GM19328 (cell line): Measurements from ENCODE around the gene CPNE6.

Experiments
- ATAC-seq: cut with Tn5 transposase; IDR thresholded peaks from one replicate; pipeline ENCODE4 v1.9.1; 2021; ENCODE audit warnings: mild to moderate bottlenecking, moderate library complexity; ENCODE audit not compliant: unreplicated experiment

The CPNE6 gene

GRCh38 chr14:24084440-24084839 lies 13.1 kb downstream of the CPNE6 start:
- no peak for ATAC-seq

GRCh38 chr14:24085215-24085614 lies 13.9 kb downstream of the CPNE6 start:
- no peak for ATAC-seq

- no peak for ATAC-seq
Measured at GRCh38 chr14:24086193-24086955, 15.0 kb downstream of the CPNE6 start.

DNA sequence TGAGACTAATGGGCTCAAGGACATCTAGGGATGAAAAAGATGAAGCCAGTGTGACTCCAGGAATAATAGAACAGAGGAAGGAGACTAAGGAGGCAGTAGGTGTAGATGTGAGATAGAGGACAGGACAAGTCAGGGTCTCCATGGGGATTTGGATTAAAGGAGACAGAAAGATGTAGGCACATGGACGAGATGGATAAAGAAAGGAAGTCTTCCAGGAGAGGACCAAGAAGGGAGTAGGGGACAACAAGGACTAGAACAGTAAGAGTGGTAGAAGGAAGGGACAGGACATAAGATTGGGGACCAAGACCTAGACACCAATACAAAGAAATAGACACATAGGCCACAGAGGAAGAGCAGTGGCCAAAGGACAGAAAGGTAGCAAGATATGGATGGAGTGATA lies 15.6 kb downstream of the CPNE6 start:
- no peak for ATAC-seq

GRCh38 chr14:24088095-24088494 lies 16.7 kb downstream of the CPNE6 start:
- no peak for ATAC-seq

DNA sequence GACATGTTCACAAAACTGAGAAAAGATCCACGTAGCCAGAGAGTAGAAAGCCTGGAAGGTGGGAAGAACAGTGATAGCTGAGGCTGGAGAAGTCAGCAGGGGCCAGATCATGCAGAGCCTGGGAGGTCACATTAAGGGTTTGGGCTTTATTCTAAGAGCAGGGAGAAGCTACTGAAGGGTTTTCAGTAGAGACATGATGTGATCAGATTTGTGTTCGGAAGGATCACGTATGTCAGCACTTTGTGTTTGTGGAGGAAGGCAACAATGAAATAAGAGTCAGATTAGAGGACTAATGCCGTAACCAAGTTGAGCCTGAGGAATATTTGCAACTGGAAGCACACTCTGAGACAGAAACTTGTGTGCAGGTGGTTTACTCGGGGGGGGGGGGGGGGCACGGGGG lies 18.5 kb downstream of the CPNE6 start:
- no peak for ATAC-seq

- no peak for ATAC-seq
Measured at GRCh38 chr14:24092110-24092504, 20.7 kb downstream of the CPNE6 start.

- no peak for ATAC-seq
Measured at GRCh38 chr14:24092505-24093206, 21.3 kb downstream of the CPNE6 start.

DNA sequence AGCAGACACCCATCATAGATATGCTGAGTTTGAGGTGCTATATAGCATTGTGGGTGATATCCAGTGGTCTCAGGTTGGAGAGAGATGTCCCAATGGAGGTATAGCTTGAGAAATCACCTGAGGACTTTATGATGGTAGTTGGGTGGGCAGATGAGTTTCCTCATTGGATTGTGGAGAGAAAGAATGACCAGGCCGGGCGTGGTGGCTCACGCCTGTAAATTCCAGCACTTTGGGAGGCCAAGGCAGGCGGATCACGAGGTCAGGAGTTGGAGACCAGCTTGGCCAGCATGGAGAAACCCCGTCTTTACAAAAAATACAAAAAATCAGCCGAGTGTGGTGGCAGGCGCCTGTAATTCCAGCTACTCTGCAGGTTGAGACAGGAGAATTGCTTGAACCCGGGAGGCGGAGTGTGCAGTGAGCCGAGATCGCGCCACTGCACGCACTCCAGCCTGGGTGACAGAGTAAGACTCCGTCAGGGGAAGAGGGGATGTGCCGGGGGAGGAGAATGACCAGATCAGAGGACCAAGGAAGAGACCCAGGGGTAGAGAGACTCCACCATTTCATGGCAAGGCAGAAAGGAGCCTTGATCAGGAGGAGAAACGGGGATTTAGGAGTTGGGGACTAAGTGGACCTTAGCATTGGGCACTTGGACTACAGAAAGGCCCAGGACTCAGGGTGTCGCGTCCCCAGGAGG lies 22.0 kb downstream of the CPNE6 start:
- ATAC-seq, result no peak

- no peak for ATAC-seq
Measured at GRCh38 chr14:24093901-24094840, 22.8 kb downstream of the CPNE6 start, which contains the start of gene PCK2. Gene PCK2, plus strand, starts transcription at chr14:24094311. Its CDS starts 95 bp downstream, at chr14:24094406.

GRCh38 chr14:24094841-24095270 lies 23.5 kb downstream of the CPNE6 start:
- no peak for ATAC-seq

DNA sequence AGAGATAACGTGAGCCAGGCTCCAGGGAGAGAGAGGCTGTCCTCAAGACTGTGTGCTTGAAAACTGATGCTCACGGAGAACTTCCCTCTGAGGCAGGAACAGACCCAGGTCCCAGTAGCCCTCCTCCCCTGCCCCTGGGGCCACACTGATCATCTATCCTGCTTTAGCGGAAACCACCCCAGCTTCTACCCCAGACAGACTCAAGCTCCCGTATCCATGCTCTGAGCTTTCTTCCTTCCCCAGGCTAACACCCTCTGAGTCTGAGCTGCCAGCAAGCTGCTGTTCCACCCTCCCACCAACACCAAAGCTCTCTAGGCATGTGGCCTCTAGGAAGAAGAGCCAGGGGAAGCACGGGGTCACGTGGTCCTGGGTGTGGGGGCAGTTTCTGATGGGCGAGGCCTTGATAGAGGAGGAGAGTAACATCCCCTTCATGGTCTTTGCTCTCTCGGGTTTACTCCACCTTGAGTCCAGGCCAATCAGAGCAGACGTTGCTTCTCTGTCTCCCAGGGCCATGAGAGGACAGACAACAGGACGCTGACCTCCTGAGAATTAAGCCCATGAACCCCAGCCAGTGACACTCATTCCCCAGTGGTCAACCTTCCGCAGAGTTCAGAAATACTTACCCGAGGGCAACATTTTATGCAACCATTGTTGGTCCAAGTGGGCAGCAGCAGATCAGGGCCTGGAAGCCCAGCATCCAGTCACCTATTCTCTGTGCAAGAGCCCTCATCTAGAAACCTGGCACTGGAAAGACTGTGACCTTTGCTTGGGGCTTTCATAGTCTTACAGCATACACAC lies 24.1 kb downstream of the CPNE6 start:
- ATAC-seq, result peak; percentile 68

- no peak for ATAC-seq
Measured at GRCh38 chr14:24096545-24097181, 25.3 kb downstream of the CPNE6 start.

DNA sequence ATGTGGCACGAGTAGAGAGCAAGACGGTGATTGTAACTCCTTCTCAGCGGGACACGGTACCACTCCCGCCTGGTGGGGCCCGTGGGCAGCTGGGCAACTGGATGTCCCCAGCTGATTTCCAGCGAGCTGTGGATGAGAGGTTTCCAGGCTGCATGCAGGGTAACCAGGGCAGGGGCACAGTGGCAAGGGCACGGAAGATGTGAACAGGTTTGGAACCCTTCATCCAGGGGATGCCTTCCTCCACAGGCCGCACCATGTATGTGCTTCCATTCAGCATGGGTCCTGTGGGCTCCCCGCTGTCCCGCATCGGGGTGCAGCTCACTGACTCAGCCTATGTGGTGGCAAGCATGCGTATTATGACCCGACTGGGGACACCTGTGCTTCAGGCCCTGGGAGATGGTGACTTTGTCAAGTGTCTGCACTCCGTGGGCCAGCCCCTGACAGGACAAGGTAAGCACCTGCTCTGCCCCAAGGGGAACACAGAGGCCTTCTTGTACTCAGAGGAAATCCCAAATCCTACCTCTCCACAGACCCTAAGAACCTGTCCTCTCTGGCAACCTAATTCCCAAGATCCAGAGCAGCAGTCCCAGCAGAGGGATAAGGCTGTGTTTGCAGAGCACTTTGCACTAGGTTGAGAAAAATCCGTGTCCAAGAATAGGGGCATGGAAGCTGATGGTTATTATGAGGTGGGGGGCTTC lies 27.0 kb downstream of the CPNE6 start:
- no peak for ATAC-seq

- no peak for ATAC-seq
Measured at GRCh38 chr14:24098927-24099813, 27.8 kb downstream of the CPNE6 start.

GRCh38 chr14:24100197-24100981 lies 29.0 kb downstream of the CPNE6 start:
- ATAC-seq, result no peak

GRCh38 chr14:24100982-24101494 lies 29.7 kb downstream of the CPNE6 start:
- no peak for ATAC-seq
